PC-3 (cell line): ENCODE results near the gene TTC39B. TPM values are rescaled to one million over a fixed set of nuclear protein-coding genes. Genes with fewer than 3 reads are reported as not detected.
A peak's percentile ranks its signal among the peaks of the same experiment; 100 is the strongest.

ENCODE experiments used
- ATAC-seq: fragments of 200-7000 bp; cut with Tn5 transposase; 2 replicates; pipeline ENCODE4 v1.9.1; 2020; ENCODE audit warnings: mild to moderate bottlenecking, moderate library complexity
- BruUV-seq: library from RNA; stranded (reverse); fragments of 400-500 nt; replicated peaks from 2 replicates; lab custom pipeline; 2021; lab: Mats Ljungman, UMichigan
- CTCF ChIA-PET: fragments of 300-600 bp; sonication (Branson Sonifier 250); formaldehyde crosslinking; loops from one replicate; lab custom pipeline; 2022; ENCODE audit warnings: antibody characterized with exemption; lab: Charles Lee
- POLR2A ChIA-PET: fragments of 300-600 bp; sonication (Branson Sonifier 250); formaldehyde crosslinking; loops from one replicate; lab custom pipeline; 2022; ENCODE audit warnings: antibody characterized with exemption; ENCODE audit not compliant: unreplicated experiment; lab: Charles Lee
- DNase-seq: peaks from one replicate; pipeline ENCODE4 v3.0.0-alpha.2; 2015
- H2AFZ ChIP-seq: fragments of 300-600 bp; sonication (generic); 2 replicates; pipeline ENCODE4 v1.6.0; 2016; ENCODE audit warnings: antibody characterized with exemption, low read length
- H3F3A ChIP-seq: fragments of 300-600 bp; sonication (generic); one replicate; pipeline ENCODE4 v1.6.0; 2017; ENCODE audit warnings: antibody characterized with exemption, low read length, control low read depth, mild to moderate bottlenecking; ENCODE audit not compliant: unreplicated experiment
- H3K27ac ChIP-seq: fragments of 300-600 bp; sonication (generic); 2 replicates; pipeline ENCODE4 v1.5.1; 2016; ENCODE audit warnings: mild to moderate bottlenecking, low read length
- H3K27me3 ChIP-seq: fragments of 300-600 bp; sonication (generic); 2 replicates; pipeline ENCODE4 v1.6.1; 2016; ENCODE audit warnings: low read length, mixed read lengths
- H3K36me3 ChIP-seq: fragments of 300-600 bp; sonication (generic); 2 replicates; pipeline ENCODE4 v1.6.1; 2016; ENCODE audit warnings: low read depth, mixed run types, low read length, mixed read lengths
- H3K4me1 ChIP-seq: fragments of 300-600 bp; sonication (generic); 2 replicates; pipeline ENCODE4 v1.5.1; 2016; ENCODE audit warnings: low read length; ENCODE audit not compliant: insufficient read depth
- H3K4me2 ChIP-seq: fragments of 300-600 bp; sonication (generic); 2 replicates; pipeline ENCODE4 v1.6.0; 2016; ENCODE audit warnings: low read length
- H3K4me3 ChIP-seq: fragments of 300-600 bp; sonication (generic); 2 replicates; pipeline ENCODE4 v1.5.1; 2016; ENCODE audit warnings: mild to moderate bottlenecking, low read length, mixed read lengths
- H3K79me2 ChIP-seq: fragments of 300-600 bp; sonication (generic); 2 replicates; pipeline ENCODE4 v1.6.1; 2017; ENCODE audit warnings: low read length, mixed read lengths
- H3K9ac ChIP-seq: fragments of 300-600 bp; sonication (generic); 2 replicates; pipeline ENCODE4 v1.6.0; 2016; ENCODE audit warnings: mild to moderate bottlenecking, low read length
- H3K9me2 ChIP-seq: fragments of 300-600 bp; sonication (generic); replicated peaks from 2 replicates; pipeline ENCODE4 v1.6.1; 2016; ENCODE audit warnings: mixed run types, low read length, mixed read lengths
- H3K9me3 ChIP-seq: fragments of 300-600 bp; sonication (generic); 2 replicates; pipeline ENCODE4 v1.6.1; 2016; ENCODE audit warnings: low read length, mixed read lengths
- H4K20me1 ChIP-seq: fragments of 300-600 bp; sonication (generic); 2 replicates; pipeline ENCODE4 v1.6.1; 2016; ENCODE audit warnings: low read length, mixed read lengths
- EZH2 ChIP-seq: fragments of 300-600 bp; sonication (generic); IDR thresholded peaks from one replicate; pipeline ENCODE4 v1.6.1; 2017; ENCODE audit warnings: antibody characterized with exemption, mild to moderate bottlenecking, low read length; ENCODE audit not compliant: unreplicated experiment
- EZH2phosphoT487 ChIP-seq: fragments of 300-600 bp; sonication (generic); IDR thresholded peaks from 2 replicates; pipeline ENCODE4 v1.6.1; 2018; ENCODE audit warnings: mild to moderate bottlenecking, antibody characterized with exemption, low read length, borderline replicate concordance
- intact Hi-C: fragments of 100-400 bp; cut with micrococcal nuclease; formaldehyde crosslinking; loops from 2 replicates; pipeline ENCODE4 v1.9.0; 2023
- total RNA-seq: library from RNA; depleted of rRNA; stranded (reverse); fragments of >200 nt; gene quantifications from 2 replicates; pipeline ENCODE4 v1.2.3, GENCODE V29; 2014
- TF ChIP-seq, protein P1 (sequence below): fragments of 300-600 bp; sonication (generic); conservative IDR thresholded peaks from 2 replicates; pipeline ENCODE4 v1.5.1; 2017; ENCODE audit warnings: antibody characterized with exemption, low read depth, mild to moderate bottlenecking, low read length

Gene TTC39B
- total RNA-seq, 1 experiment from 2014 or later = 1.5 TPM

DNA sequence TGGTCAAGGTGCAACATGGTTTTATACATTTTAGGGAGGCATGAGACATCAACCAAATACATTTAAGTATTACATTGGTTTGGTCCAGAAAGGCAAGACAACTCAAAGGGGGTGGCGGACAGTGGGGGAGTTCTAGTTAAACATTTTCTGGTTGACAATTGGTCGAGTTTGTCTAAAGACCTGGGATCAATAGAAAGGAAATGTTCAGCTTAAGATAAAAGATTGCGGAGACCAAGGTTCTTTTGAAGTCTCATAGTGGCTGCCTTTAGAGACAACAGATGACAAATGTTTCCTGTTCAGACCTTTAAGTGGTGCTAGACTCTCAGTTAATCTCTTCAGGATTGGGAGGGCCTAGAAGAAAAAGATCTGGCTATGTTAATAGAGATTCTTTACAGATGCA, 47.7 kb upstream of the TTC39B start:
- no peaks in the 10 kb centered on the region for H3K9me3 ChIP-seq
- H3K36me3 ChIP-seq = no peaks in the 10 kb centered on the region
- TF ChIP-seq EZH2phosphoT487 = no peak
- TF ChIP-seq, protein P1, sequence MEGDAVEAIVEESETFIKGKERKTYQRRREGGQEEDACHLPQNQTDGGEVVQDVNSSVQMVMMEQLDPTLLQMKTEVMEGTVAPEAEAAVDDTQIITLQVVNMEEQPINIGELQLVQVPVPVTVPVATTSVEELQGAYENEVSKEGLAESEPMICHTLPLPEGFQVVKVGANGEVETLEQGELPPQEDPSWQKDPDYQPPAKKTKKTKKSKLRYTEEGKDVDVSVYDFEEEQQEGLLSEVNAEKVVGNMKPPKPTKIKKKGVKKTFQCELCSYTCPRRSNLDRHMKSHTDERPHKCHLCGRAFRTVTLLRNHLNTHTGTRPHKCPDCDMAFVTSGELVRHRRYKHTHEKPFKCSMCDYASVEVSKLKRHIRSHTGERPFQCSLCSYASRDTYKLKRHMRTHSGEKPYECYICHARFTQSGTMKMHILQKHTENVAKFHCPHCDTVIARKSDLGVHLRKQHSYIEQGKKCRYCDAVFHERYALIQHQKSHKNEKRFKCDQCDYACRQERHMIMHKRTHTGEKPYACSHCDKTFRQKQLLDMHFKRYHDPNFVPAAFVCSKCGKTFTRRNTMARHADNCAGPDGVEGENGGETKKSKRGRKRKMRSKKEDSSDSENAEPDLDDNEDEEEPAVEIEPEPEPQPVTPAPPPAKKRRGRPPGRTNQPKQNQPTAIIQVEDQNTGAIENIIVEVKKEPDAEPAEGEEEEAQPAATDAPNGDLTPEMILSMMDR = no peak
- H3K4me1 ChIP-seq = peaks cover 30% of the 10 kb centered on the region
- H3K4me3 ChIP-seq = no peak overlapping the region
- CTCF ChIA-PET = no interaction called here
- no peak overlapping the region for H3K27ac ChIP-seq
- H2AFZ ChIP-seq = no peak overlapping the region
- no peaks in the 10 kb centered on the region for H4K20me1 ChIP-seq
- intact Hi-C loops = no loop called here
- H3K9ac ChIP-seq = no peak overlapping the region
- H3K4me2 ChIP-seq = no peak overlapping the region
- ATAC-seq (no peak), DNase-seq (no peak)
- no TSS peak for BruUV-seq
- H3K27me3 ChIP-seq = no peaks in the 10 kb centered on the region
- no peaks in the 10 kb centered on the region for H3K79me2 ChIP-seq
- H3K9me2 ChIP-seq = no peaks in the 10 kb centered on the region
- no peaks in the 10 kb centered on the region for H3F3A ChIP-seq
- POLR2A ChIA-PET = no interaction called here

GRCh38 chr9:15353892-15354291, 46.9 kb upstream of the TTC39B start:
- BruUV-seq = no TSS peak
- H3F3A ChIP-seq = no peaks in the 10 kb centered on the region
- H3K4me1 ChIP-seq = peaks cover 31% of the 10 kb centered on the region
- ChIA-PET CTCF (no interaction called here), POLR2A (no interaction called here)
- no peak overlapping the region for H3K4me3 ChIP-seq
- no peaks in the 10 kb centered on the region for H4K20me1 ChIP-seq
- no peaks in the 10 kb centered on the region for H3K79me2 ChIP-seq
- no peaks in the 10 kb centered on the region for H3K9me3 ChIP-seq
- no peaks in the 10 kb centered on the region for H3K36me3 ChIP-seq
- TF ChIP-seq, protein P1 = no peak
- TF ChIP-seq EZH2phosphoT487 (no peak), EZH2 (no peak)
- H3K27me3 ChIP-seq = no peaks in the 10 kb centered on the region
- no peak overlapping the region for H3K4me2 ChIP-seq
- H3K9ac ChIP-seq = no peak overlapping the region
- intact Hi-C loops = no loop called here
- no peaks in the 10 kb centered on the region for H3K9me2 ChIP-seq
- no peak overlapping the region for H2AFZ ChIP-seq
- ATAC-seq (no peak), DNase-seq (no peak)
- H3K27ac ChIP-seq = no peak overlapping the region

DNA sequence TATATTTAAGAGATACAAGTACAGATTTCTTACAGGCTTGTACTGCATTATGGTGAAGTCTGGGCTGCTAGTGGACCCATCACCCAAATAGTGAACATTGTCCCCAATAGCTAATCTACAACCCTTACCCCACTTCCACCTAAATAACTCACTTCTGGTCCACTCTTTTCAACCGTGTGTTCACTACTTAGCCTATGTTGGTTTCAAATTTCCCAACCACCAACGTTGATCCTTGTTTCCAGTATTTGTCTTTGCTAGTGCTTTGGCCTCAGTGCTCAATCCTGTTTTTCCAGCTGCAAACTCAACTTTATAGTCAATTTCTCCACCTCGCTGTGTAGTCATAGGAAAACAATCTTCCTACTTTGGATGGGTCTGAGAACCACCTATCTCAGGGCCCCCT, 45.3 kb upstream of the TTC39B start:
- peak overlapping the region; percentile 75 for H3K4me2 ChIP-seq

More for the DNA sequence above, 45.3 kb upstream of the TTC39B start:
- peak overlapping the region; percentile 46; the same call in 1 of the 2 replicates for H2AFZ ChIP-seq
- H3K9me2 ChIP-seq = no peaks in the 10 kb centered on the region
- DNase-seq = peak; percentile 74
- H3K27me3 ChIP-seq = no peaks in the 10 kb centered on the region
- intact Hi-C loops = no loop called here
- peak overlapping the region; percentile 27; the same call in 1 of the 2 replicates for H3K9ac ChIP-seq
- no peaks in the 10 kb centered on the region for H3K36me3 ChIP-seq
- peaks cover 31% of the 10 kb centered on the region for H3K4me1 ChIP-seq
- H3K79me2 ChIP-seq = no peaks in the 10 kb centered on the region
- CTCF ChIA-PET = no interaction called here
- TF ChIP-seq EZH2 (no peak), EZH2phosphoT487 (no peak)
- TF ChIP-seq, protein P1 = no peak
- no peak for ATAC-seq
- no peaks in the 10 kb centered on the region for H3K9me3 ChIP-seq
- H4K20me1 ChIP-seq = no peaks in the 10 kb centered on the region
- H3K27ac ChIP-seq = peak overlapping the region; percentile 90
- H3F3A ChIP-seq = no peaks in the 10 kb centered on the region
- peak overlapping the region; percentile 30; the same call in 1 of the 2 replicates for H3K4me3 ChIP-seq
- POLR2A ChIA-PET = no interaction called here
- BruUV-seq = no TSS peak
